Activated CD4-positive, alpha-beta T cell treated with anti-CD3 and anti-CD28 coated beads, Interleukin-2, amount 10 ng/mL, durations not matched to agents 24 days and 14 days (primary cell): ENCODE measurements around the gene RAF1. TPM values are rescaled to one million over a fixed set of nuclear protein-coding genes. Genes with fewer than 3 reads are reported as not detected.
"Not testable (repeated sequence)": the region's sequence is repeated elsewhere in the genome, so short reads cannot be mapped to it uniquely, and the experiment has no call there.

Experiments
- DNase-seq: peaks from one replicate; pipeline ENCODE4 v3.0.0; 2022
- H3K27ac Mint-ChIP-seq: one replicate; pipeline ENCODE4 v1.8.0; 2022; ENCODE audit warnings: mild to moderate bottlenecking, mixed read lengths
- H3K27me3 Mint-ChIP-seq: one replicate; pipeline ENCODE4 v1.8.0; 2022; ENCODE audit warnings: mixed read lengths
- H3K36me3 Mint-ChIP-seq: one replicate; pipeline ENCODE4 v1.8.0; 2022; ENCODE audit warnings: low read depth, mild to moderate bottlenecking, mixed read lengths
- H3K4me1 Mint-ChIP-seq: one replicate; pipeline ENCODE4 v1.8.0; 2021; ENCODE audit warnings: mixed read lengths
- H3K4me3 Mint-ChIP-seq: one replicate; pipeline ENCODE4 v1.8.0; 2022; ENCODE audit warnings: mild to moderate bottlenecking, moderate library complexity, mixed read lengths
- H3K9me3 Mint-ChIP-seq: one replicate; pipeline ENCODE4 v1.8.0; 2021; ENCODE audit warnings: mixed read lengths
- intact Hi-C: fragments of 100-400 bp; cut with micrococcal nuclease; formaldehyde crosslinking; loops from one replicate; pipeline ENCODE4 v1.15.1; 2023
- total RNA-seq: library from RNA; stranded (reverse); gene quantifications from 2 replicates; pipeline ENCODE4 v1.2.3, GENCODE V29; 2022

The RAF1 gene
- total RNA-seq = 90.5 and 93.2 TPM in 2 replicates

DNA sequence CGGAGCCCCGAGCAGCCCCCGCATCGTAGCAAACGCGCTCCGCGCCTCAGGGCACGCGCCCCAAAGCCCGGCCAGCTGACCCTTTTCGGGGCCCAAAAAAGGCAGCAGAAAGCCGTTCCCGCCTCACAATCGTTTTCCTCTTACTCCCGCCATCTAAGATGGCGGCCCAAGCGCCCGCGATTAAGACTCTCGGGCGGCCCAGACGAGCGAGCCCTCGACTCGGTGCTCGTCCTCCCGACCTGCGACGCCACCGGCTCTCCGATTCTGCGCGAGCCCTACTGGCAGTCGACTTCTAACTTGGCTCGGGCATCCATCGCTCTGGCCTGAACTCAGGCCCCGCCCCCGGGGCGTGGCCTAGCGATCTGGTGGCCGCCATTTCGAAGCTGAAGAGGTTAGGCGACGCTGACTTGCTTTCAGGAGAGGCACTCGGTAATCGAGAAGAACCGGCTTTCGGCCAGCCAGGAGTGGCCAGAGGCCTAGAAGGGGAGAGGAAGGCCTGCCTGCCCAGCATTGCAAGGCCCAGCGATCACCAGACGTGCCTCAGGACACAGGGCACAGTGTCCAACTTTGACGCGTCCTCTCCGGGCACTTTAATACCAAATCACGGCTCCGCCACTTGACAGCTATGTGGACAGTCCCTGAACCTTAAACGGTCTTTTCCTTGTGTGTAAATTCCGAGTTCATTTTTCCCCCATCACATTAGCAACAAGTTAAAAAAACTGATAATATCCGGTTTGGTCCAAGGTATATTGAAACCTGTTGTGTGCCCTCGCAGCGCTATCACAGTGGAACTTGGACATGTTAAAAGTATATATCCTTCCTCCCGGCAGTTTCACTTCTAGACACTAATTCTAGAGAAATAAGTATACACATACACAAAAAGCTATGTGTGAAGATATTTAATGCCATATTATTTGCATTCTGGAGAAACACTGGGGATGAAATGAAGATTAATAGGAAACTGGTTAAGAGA, at the start of gene RAF1:
TSS of gene RAF1 (minus strand) at position 182 of the 973 bp plus-strand sequence. CDS start 45,396 bp downstream, outside the sequence.
- H3K9me3 Mint-ChIP-seq = no peaks in the 10 kb centered on the region
- peak within 1 kb of the TSS; percentile 88 for H3K4me3 Mint-ChIP-seq
- no peaks in the 10 kb centered on the region for H3K27me3 Mint-ChIP-seq
- peak; percentile 99 for DNase-seq
- intact Hi-C loops = loop anchor here (1.0 to 10.0 kb wide), 5 partner anchors 57 to 1461 kb away; partner anchors contain the start of genes CHCHD4, MKRN2, RPL32 and TMEM43
- H3K36me3 Mint-ChIP-seq = peaks cover 4% of the 10 kb centered on the region
- H3K27ac Mint-ChIP-seq = peak within 1 kb of the TSS; percentile 99
- peaks cover 28% of the 10 kb centered on the region for H3K4me1 Mint-ChIP-seq

DNA sequence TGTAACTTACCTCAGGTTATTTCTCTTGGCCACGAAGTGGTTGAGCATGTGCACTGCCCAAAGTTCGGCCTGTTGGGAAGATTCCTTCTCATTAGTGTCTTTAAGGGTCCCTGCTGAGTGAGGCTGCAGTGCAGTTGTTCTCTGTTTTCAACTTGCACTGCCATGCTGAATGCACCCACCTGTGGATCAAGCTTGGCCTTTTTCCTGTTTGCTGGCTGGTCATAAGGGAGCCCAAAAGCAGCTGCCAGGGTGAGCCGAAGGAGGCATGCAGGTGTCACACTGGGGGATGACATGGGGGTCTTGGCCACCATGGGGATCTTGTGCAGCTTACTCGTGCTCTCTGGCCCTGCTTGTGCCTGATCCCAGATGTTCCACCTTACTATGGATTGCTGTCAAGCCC, 46.1 kb upstream of the RAF1 start:
- Mint-ChIP-seq H3K4me3 (no peak overlapping the region), H3K4me1 (no peaks in the 10 kb centered on the region), H3K9me3 (no peaks in the 10 kb centered on the region), H3K27me3 (peaks cover 7% of the 10 kb centered on the region), H3K36me3 (no peaks in the 10 kb centered on the region), H3K27ac (no peak overlapping the region)
- intact Hi-C loops = no loop called here
- no peak for DNase-seq

DNA sequence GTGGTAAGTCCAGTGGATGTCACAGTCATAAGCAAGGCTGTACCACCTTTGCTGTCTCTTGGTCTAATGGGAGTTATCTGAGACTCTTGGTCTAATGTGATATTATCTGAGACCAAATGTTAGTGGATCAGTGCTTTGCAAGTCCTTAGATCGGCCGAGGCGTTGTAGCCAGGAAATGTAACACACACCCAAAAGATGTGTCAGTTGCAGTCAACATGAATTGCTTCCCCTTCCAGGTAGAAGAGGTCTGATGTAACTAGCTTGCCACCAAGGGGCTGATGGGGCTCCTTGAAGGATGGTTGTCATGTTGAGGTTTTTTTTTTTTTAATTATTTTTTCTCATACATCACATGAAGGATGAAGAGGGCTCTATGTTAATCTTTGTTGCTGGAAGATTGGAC, 45.4 kb upstream of the RAF1 start:
- Mint-ChIP-seq H3K4me3 (no peak overlapping the region), H3K36me3 (no peaks in the 10 kb centered on the region), H3K4me1 (no peaks in the 10 kb centered on the region), H3K27ac (no peak overlapping the region), H3K27me3 (peaks cover 7% of the 10 kb centered on the region), H3K9me3 (no peaks in the 10 kb centered on the region)
- intact Hi-C loops = loop anchor here (10.0 kb wide), 1 partner anchor 185 kb away; no protein-coding TSS in a partner anchor
- no peak for DNase-seq

DNA sequence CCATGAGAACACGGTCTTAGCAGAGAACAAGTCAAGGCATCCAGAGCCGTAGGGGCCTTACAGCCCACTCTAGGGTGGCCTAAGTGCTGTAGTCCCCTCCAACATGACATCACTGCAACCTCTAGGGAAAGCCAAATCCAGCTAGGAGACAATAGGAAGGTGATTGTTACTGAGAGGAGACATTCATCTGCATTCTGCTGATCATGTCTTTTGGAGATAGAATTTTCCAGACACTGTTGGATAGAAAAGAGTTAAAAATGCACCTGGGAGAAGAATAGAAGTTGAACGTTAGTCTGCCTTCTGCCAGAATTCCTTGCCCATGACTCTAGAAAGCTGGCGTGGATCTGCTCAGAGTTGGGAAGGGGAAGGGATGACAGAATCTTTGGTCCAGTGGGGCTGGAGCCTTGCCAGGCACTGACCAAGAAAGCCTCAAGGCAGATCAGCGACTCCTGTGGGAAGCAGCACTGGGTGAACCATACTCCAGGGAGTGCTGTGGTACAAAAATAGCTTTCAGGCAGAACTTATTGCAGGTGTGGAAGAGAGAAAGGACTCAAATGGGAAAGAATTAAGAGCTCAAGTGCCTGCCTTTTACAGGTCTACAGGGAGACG, 44.8 kb upstream of the RAF1 start:
- H3K27me3 Mint-ChIP-seq = peaks cover 8% of the 10 kb centered on the region
- intact Hi-C loops = loop anchor here (10.0 kb wide), 1 partner anchor 186 kb away; no protein-coding TSS in a partner anchor

DNA sequence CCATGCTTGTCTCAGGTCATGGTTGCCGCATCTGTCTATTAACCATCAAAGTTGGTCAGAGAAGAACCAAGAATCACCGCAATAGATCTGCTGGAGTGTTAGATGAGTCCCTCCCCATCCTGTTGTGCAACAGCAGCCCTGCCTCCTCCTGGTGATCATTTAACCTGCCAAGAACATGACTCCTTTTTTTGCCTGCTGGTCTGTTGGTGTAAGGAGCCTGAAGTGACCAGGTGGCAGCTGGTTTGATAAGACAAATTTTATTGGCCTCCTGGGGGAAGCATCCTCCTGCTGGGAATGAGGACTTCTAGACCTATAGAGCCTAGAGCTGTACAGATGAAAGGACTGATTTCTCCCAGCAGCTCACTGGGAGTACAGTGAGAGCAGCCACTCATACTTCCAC, 43.5 kb upstream of the RAF1 start:
- Mint-ChIP-seq H3K9me3 (no peaks in the 10 kb centered on the region), H3K4me3 (no peak overlapping the region), H3K36me3 (no peaks in the 10 kb centered on the region), H3K27me3 (peaks cover 8% of the 10 kb centered on the region), H3K27ac (no peak overlapping the region), H3K4me1 (no peaks in the 10 kb centered on the region)
- DNase-seq = no peak
- intact Hi-C loops = loop anchor here (10.0 kb wide), 1 partner anchor 187 kb away; no protein-coding TSS in a partner anchor

More for the DNA sequence above, 44.8 kb upstream of the RAF1 start:
- no peak for DNase-seq
- no peaks in the 10 kb centered on the region for H3K9me3 Mint-ChIP-seq
- H3K4me1 Mint-ChIP-seq = no peaks in the 10 kb centered on the region
- H3K4me3 Mint-ChIP-seq = no peak overlapping the region
- H3K27ac Mint-ChIP-seq = no peak overlapping the region
- H3K36me3 Mint-ChIP-seq = no peaks in the 10 kb centered on the region

DNA sequence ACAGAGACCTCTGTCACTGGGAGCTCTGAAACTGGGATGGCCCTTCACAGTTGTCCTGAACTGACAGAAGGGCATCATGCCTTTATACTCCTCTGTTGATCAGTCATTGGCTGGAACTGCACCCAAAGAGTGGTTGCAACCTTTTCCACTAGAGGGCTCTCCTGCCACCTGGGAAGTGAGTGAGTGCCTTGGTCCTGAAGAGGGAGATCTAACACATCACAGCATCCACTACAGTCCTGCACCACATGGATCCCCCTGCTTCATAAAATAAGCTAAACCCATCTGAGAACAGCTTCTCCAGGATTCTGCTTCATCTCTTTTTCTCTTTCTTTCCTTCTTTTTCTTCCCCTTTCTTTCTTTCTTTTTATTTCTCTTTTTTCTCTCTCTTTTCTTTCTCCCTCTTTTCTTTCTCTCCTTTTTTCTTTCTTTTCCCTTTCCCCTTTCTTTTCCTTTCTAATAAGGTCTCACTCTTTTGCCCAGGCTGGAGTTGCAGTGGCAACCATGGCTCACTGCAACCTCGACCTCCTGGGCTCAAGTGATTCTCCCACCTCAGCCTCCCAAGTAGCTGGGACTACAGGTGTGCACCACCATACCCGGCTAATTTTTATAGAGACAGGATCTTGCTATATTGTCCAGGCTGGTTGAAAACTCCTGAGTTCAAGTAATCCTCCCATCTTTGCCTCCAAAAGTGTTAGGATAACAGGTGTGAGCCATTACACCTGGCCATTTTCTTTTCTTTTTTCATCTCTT, 42.8 kb upstream of the RAF1 start:
- no peak overlapping the region for H3K27ac Mint-ChIP-seq
- H3K4me3 Mint-ChIP-seq = no peak overlapping the region
- no peaks in the 10 kb centered on the region for H3K9me3 Mint-ChIP-seq
- H3K27me3 Mint-ChIP-seq = peaks cover 8% of the 10 kb centered on the region
- H3K36me3 Mint-ChIP-seq = no peaks in the 10 kb centered on the region
- H3K4me1 Mint-ChIP-seq = no peaks in the 10 kb centered on the region
- peak; percentile 89 for DNase-seq
- intact Hi-C loops = loop anchor here (10.0 kb wide), 1 partner anchor 188 kb away; no protein-coding TSS in a partner anchor

DNA sequence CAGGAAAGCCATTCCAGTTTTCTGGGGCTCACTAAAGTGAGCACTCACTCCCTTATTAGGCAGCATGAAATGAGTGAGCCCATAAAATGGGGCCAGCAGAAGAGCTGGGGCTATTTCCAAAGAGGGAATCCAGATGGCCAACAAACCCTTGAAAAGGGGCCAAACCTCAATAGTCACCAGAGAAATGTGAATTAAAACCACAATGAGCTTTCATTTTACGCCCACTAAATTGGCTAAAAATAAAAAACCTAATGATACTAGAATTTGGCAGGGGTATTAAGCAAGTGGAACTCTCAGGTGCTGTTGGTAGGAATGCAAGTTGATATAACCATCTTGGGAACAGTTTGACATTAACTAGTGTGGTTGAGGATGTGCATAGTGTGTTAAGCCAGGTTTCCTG, 42.1 kb upstream of the RAF1 start:
- H3K9me3 Mint-ChIP-seq = no peaks in the 10 kb centered on the region
- no peak for DNase-seq
- no peak overlapping the region for H3K4me3 Mint-ChIP-seq
- H3K36me3 Mint-ChIP-seq = no peaks in the 10 kb centered on the region
- intact Hi-C loops = loop anchor here (10.0 kb wide), 1 partner anchor 189 kb away; no protein-coding TSS in a partner anchor
- no peak overlapping the region for H3K27ac Mint-ChIP-seq
- H3K4me1 Mint-ChIP-seq = no peaks in the 10 kb centered on the region
- H3K27me3 Mint-ChIP-seq = peaks cover 8% of the 10 kb centered on the region

DNA sequence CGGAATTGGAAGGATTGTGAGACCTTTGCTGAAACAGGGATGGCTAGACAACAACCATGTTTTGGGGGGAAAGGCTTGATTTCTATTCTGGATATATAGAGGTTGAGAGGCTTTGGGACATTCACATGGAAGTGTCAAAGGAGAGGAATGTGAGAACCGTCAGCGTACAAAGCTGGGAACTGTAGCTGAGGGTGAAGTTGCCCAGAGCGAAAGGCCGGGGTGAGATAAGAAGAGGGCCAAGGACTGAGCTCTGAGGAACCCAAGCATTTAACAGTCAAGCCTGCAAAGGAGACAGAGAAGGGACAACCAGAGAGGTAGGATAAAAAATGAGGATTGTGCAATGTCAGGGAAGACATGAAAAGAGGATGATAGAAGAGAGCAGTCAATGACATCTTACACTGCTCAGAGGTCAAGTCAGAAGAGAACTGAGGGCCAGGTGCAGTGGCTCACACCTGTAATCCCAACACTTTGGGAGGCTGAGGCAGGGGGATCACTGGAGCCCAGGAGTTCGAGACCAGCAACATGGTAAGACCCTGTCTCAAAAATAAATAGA, 41.5 kb upstream of the RAF1 start:
- Mint-ChIP-seq H3K36me3 (no peaks in the 10 kb centered on the region), H3K4me3 (no peak overlapping the region), H3K27me3 (peaks cover 8% of the 10 kb centered on the region), H3K27ac (no peak overlapping the region), H3K4me1 (no peaks in the 10 kb centered on the region), H3K9me3 (no peaks in the 10 kb centered on the region)
- intact Hi-C loops = loop anchor here (10.0 kb wide), 1 partner anchor 189 kb away; no protein-coding TSS in a partner anchor
- no peak for DNase-seq

DNA sequence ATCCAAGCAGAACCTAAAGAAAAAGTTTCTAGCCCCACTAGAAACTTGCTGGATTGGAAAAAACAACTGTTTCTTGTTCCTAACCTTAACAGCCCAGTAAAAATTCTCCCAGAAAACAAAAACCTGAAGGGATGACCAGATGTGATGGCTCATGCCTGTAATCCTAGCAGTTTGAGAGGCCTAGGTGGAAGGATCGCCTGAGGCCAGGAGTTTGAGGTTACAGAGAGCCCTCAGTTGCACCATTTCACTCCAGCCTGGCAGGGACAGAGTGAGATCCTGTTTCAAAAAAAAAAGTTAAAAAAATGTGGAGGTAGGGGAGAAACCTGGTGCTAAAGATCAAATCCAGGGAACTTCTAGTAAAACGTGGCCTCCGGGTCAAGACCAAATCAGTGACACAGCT, 38.6 kb upstream of the RAF1 start:
- DNase-seq = no peak
- H3K27me3 Mint-ChIP-seq = peaks cover 1% of the 10 kb centered on the region
- H3K4me3 Mint-ChIP-seq = no peak overlapping the region
- intact Hi-C loops = loop anchor here (10.0 kb wide), 1 partner anchor 192 kb away; no protein-coding TSS in a partner anchor
- no peaks in the 10 kb centered on the region for H3K9me3 Mint-ChIP-seq
- H3K27ac Mint-ChIP-seq = no peak overlapping the region
- H3K4me1 Mint-ChIP-seq = no peaks in the 10 kb centered on the region
- no peaks in the 10 kb centered on the region for H3K36me3 Mint-ChIP-seq

DNA sequence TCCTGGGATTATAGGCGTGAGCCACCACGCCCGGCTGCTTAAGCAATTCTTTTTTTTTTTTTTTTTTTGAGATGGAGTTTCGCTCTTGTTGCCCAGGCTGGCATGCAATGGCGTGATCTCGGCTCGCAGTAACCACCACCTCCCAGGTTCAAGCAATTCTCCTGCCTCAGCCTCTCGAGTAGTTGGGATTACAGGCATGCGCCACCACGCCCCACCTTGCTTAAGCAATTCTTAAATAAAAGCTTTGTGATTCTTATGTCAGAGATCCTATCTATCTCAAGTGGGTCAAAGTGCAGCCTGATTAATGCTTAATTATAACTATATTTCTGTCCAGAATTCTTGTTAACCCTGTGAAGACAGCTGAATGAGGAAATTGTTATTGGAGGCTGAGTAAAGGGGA, 37.7 kb upstream of the RAF1 start:
- not testable (repeated sequence) for H3K4me3 Mint-ChIP-seq, H3K4me1 Mint-ChIP-seq, H3K36me3 Mint-ChIP-seq, DNase-seq, H3K27ac Mint-ChIP-seq, H3K27me3 Mint-ChIP-seq, H3K9me3 Mint-ChIP-seq
- intact Hi-C loops = loop anchor here (10.0 kb wide), 1 partner anchor 193 kb away; no protein-coding TSS in a partner anchor

DNA sequence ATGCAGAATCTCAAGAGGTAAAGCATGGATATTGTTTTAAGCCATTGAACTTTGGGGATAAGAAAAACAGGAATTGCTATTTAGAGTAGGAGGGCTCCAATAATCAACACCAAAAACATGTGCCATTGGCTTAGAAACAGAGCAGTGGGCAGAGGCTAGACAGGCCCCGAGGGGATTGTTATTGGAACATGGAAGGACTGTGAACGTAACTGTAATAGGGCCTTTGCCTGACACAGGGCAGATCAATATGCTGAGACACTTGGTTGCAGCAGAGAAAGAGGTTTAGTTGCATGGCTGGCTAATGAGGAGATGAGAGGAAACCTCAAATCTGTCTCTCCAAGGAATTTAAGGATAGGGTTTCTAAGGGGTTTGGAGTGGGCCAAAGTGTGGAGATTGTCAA, 36.9 kb upstream of the RAF1 start:
- H3K27me3 Mint-ChIP-seq = peaks cover 1% of the 10 kb centered on the region
- H3K27ac Mint-ChIP-seq = no peak overlapping the region
- no peaks in the 10 kb centered on the region for H3K9me3 Mint-ChIP-seq
- H3K4me3 Mint-ChIP-seq = no peak overlapping the region
- no peak for DNase-seq
- no peaks in the 10 kb centered on the region for H3K4me1 Mint-ChIP-seq
- no peaks in the 10 kb centered on the region for H3K36me3 Mint-ChIP-seq
- intact Hi-C loops = loop anchor here (10.0 kb wide), 1 partner anchor 194 kb away; no protein-coding TSS in a partner anchor

DNA sequence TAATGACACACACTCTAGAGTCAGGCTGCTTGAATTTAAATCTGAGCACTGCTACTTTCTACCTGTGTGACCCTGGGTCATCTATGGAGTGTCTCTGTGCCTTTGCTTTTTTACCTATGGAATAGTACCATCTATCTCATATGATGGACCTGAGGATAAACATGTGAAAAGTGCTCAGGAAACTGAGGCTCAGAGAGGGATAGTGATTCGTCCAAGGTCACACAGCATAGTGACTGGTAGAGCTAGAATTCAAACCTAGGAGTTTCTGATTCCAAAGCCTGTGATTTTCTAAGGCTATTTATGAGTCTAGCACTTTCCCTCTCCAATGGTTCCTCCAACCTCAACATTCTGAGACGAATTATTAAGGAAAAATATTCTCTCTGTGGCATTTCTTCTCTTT, 32.0 kb upstream of the RAF1 start:
- no peak for DNase-seq
- Mint-ChIP-seq H3K27me3 (no peaks in the 10 kb centered on the region), H3K9me3 (no peaks in the 10 kb centered on the region), H3K4me3 (no peak overlapping the region), H3K4me1 (no peaks in the 10 kb centered on the region), H3K27ac (no peak overlapping the region), H3K36me3 (no peaks in the 10 kb centered on the region)
- intact Hi-C loops = no loop called here

DNA sequence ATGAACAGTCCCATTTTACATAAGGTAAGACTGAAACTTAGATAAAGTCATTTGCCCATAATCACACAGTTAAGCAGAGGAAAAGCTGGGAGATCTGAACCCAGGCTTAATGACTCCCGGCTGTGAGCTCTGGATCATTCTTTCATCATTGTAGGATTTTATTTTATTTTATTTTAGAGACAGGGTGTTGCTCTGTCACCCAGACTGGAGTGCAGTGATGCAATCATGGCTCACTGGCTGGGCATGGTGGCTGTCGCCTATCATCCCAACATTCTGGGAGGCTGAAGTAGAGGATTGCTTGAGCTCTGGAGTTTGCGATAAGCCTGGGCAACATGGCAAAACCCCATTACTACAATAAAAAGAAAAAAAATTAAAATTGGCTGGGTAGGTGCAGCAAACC, 31.2 kb upstream of the RAF1 start:
- intact Hi-C loops = no loop called here
- Mint-ChIP-seq H3K4me3 (no peak overlapping the region), H3K27me3 (no peaks in the 10 kb centered on the region), H3K9me3 (no peaks in the 10 kb centered on the region), H3K4me1 (no peaks in the 10 kb centered on the region), H3K36me3 (no peaks in the 10 kb centered on the region), H3K27ac (no peak overlapping the region)
- no peak for DNase-seq
